GM18519 (cell line): ENCODE results near the gene SLC22A5.

Experiments
- ATAC-seq: cut with Tn5 transposase; IDR thresholded peaks from one replicate; pipeline ENCODE4 v1.9.1; 2021; ENCODE audit warnings: mild to moderate bottlenecking, moderate library complexity; ENCODE audit not compliant: unreplicated experiment, low FRiP score

SLC22A5 gene

DNA sequence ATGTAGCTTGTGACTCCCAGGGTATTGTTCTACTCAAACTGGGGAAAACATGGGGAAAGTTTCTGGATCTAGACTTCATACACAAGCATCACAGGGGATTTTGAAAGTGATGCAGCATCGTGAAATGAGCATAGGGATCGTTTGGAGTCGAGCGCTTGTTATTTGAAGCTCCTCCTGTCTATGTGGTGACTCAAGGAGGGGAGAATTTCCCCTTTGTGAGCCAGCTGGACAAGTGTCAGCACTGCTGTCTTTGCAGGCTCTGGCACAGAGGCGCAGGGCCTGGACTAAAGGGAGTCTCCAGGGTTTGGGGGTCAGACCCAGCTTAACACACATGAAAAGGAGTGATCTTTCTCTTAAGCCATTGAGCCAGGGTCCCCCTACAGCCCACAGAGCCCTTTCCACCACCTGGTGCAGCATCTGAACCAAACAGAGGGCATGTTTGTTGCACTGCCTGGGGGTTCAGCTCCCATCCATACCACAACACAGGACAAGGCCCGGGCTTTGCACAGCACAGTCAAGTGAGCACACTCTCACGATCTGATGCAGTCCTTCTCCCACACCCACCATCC lies 70.1 kb downstream of the SLC22A5 start:
- ATAC-seq: no peak

DNA sequence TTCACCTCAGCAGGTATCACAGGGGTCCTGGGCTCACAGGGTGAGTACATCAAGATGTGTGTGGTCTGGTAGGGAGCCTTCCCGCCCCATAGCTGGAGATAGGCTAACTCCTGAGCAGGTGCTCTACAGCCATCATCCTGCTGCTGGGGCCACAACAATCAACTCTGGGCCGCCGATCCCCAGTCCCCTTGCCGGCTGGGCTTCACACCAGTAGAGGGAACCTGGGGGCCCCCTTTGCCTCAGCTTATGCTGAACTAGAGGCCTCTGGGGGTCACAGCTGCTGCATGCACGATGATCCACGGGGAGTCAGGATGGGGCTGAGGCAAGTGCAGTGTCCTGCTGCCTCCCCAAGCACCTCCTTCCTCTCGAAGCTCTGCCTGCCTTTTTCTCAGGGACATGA lies 74.6 kb downstream of the SLC22A5 start:
- no peak for ATAC-seq
